GM19023 (cell line): ENCODE measurements around the gene RHO.
"Not testable (repeated sequence)": the region's sequence is repeated elsewhere in the genome, so short reads cannot be mapped to it uniquely, and the experiment has no call there.

Source experiments
- ATAC-seq: cut with Tn5 transposase; IDR thresholded peaks from one replicate; pipeline ENCODE4 v1.9.1; 2021; ENCODE audit warnings: mild to moderate bottlenecking, moderate library complexity; ENCODE audit not compliant: unreplicated experiment

The RHO gene

GRCh38 chr3:129540776-129541516 lies 12.5 kb downstream of the RHO start:
- no peak for ATAC-seq

GRCh38 chr3:129542747-129543146 lies 14.3 kb downstream of the RHO start:
- no peak for ATAC-seq

GRCh38 chr3:129543156-129543790 lies 14.8 kb downstream of the RHO start, which contains the start of gene H1-8:
Gene H1-8, plus strand, starts transcription at chr3:129543175. Its CDS starts 44 bp downstream, at chr3:129543219.
- no peak for ATAC-seq

GRCh38 chr3:129543999-129544398 lies 15.6 kb downstream of the RHO start:
- no peak for ATAC-seq

- ATAC-seq, result not testable (repeated sequence)
These were observed 17.5 kb downstream of the RHO start for GRCh38 chr3:129545951-129546350.

GRCh38 chr3:129547241-129547640 lies 18.8 kb downstream of the RHO start:
- no peak for ATAC-seq

GRCh38 chr3:129548104-129548965 lies 19.9 kb downstream of the RHO start:
- no peak for ATAC-seq

GRCh38 chr3:129549006-129549800 lies 20.8 kb downstream of the RHO start:
- no peak for ATAC-seq

GRCh38 chr3:129549805-129550204 lies 21.4 kb downstream of the RHO start:
- ATAC-seq, result no peak

- ATAC-seq, result no peak
These were observed 24.0 kb downstream of the RHO start for GRCh38 chr3:129552287-129553050.

GRCh38 chr3:129553171-129553570 lies 24.7 kb downstream of the RHO start:
- no peak for ATAC-seq

GRCh38 chr3:129553719-129554118 lies 25.3 kb downstream of the RHO start:
- no peak for ATAC-seq

- no peak for ATAC-seq
These were observed 26.1 kb downstream of the RHO start for GRCh38 chr3:129554356-129555152.

GRCh38 chr3:129555153-129555550 lies 26.7 kb downstream of the RHO start:
- ATAC-seq, result no peak

- ATAC-seq, result no peak
These were observed 27.3 kb downstream of the RHO start for GRCh38 chr3:129555616-129556357.

GRCh38 chr3:129556358-129556695 lies 27.9 kb downstream of the RHO start:
- ATAC-seq, result no peak

GRCh38 chr3:129556890-129557547 lies 28.6 kb downstream of the RHO start:
- ATAC-seq, result no peak

GRCh38 chr3:129557548-129557894 lies 29.1 kb downstream of the RHO start:
- ATAC-seq, result no peak
